ENCODE results near the gene STK11IP.

STK11IP gene

GRCh38 chr2:219661197-219661954, 63.7 kb downstream of the STK11IP start:
- Histone ChIP-seq H3K36me3 (ENCODE audit: insufficient read depth, low read length) (no peaks in the 10 kb centered on the region), H3K4me1 (ENCODE audit: insufficient read depth, low read length) (peaks cover 2% of the 10 kb centered on the region), H3K27me3 (ENCODE audit: insufficient read depth, low read length) (peaks cover 9% of the 10 kb centered on the region), H3K4me3 (ENCODE audit: low read length) (no peak overlapping the region), H3K9me3 (ENCODE audit: low read length) (peaks cover 2% of the 10 kb centered on the region), H2AFZ (ENCODE audit: low read depth, low read length) (no peak overlapping the region)

GRCh38 chr2:219661955-219662395, 64.3 kb downstream of the STK11IP start:
- H3K4me1 ChIP-seq (ENCODE audit: insufficient read depth, low read length) = peaks cover 2% of the 10 kb centered on the region
- no peaks in the 10 kb centered on the region for H3K36me3 ChIP-seq (ENCODE audit: insufficient read depth, low read length)
- H3K4me3 ChIP-seq (ENCODE audit: low read length) = no peak overlapping the region
- H3K27me3 ChIP-seq (ENCODE audit: insufficient read depth, low read length) = peaks cover 11% of the 10 kb centered on the region
- no peak overlapping the region for H2AFZ ChIP-seq (ENCODE audit: low read depth, low read length)
- peaks cover 2% of the 10 kb centered on the region for H3K9me3 ChIP-seq (ENCODE audit: low read length)

GRCh38 chr2:219662566-219662965, 64.9 kb downstream of the STK11IP start:
- H2AFZ ChIP-seq (ENCODE audit: low read depth, low read length) = no peak overlapping the region
- no peaks in the 10 kb centered on the region for H3K36me3 ChIP-seq (ENCODE audit: insufficient read depth, low read length)
- peaks cover 2% of the 10 kb centered on the region for H3K9me3 ChIP-seq (ENCODE audit: low read length)
- H3K4me1 ChIP-seq (ENCODE audit: insufficient read depth, low read length) = peaks cover 2% of the 10 kb centered on the region
- no peak overlapping the region for H3K4me3 ChIP-seq (ENCODE audit: low read length)
- H3K27me3 ChIP-seq (ENCODE audit: insufficient read depth, low read length) = peaks cover 11% of the 10 kb centered on the region

- Histone ChIP-seq H2AFZ (ENCODE audit: low read depth, low read length) (no peak overlapping the region), H3K36me3 (ENCODE audit: insufficient read depth, low read length) (no peaks in the 10 kb centered on the region), H3K4me3 (ENCODE audit: low read length) (no peak overlapping the region), H3K27me3 (ENCODE audit: insufficient read depth, low read length) (peaks cover 7% of the 10 kb centered on the region), H3K9me3 (ENCODE audit: low read length) (peaks cover 2% of the 10 kb centered on the region), H3K4me1 (ENCODE audit: insufficient read depth, low read length) (peaks cover 2% of the 10 kb centered on the region)
These were observed 65.6 kb downstream of the STK11IP start for GRCh38 chr2:219663116-219663762.

GRCh38 chr2:219664041-219664440, 66.4 kb downstream of the STK11IP start:
- Histone ChIP-seq H3K27me3 (ENCODE audit: insufficient read depth, low read length) (peaks cover 7% of the 10 kb centered on the region), H3K36me3 (ENCODE audit: insufficient read depth, low read length) (no peaks in the 10 kb centered on the region), H3K9me3 (ENCODE audit: low read length) (peaks cover 2% of the 10 kb centered on the region), H3K4me1 (ENCODE audit: insufficient read depth, low read length) (peaks cover 2% of the 10 kb centered on the region), H3K4me3 (ENCODE audit: low read length) (no peak overlapping the region), H2AFZ (ENCODE audit: low read depth, low read length) (no peak overlapping the region)

GRCh38 chr2:219664944-219665343, 67.3 kb downstream of the STK11IP start:
- H3K4me1 ChIP-seq (ENCODE audit: insufficient read depth, low read length) = peaks cover 2% of the 10 kb centered on the region
- H3K27me3 ChIP-seq (ENCODE audit: insufficient read depth, low read length) = peaks cover 2% of the 10 kb centered on the region
- H3K9me3 ChIP-seq (ENCODE audit: low read length) = peaks cover 2% of the 10 kb centered on the region
- no peaks in the 10 kb centered on the region for H3K36me3 ChIP-seq (ENCODE audit: insufficient read depth, low read length)
- no peak overlapping the region for H2AFZ ChIP-seq (ENCODE audit: low read depth, low read length)
- H3K4me3 ChIP-seq (ENCODE audit: low read length) = no peak overlapping the region

- Histone ChIP-seq H3K9me3 (ENCODE audit: low read length) (peaks cover 2% of the 10 kb centered on the region), H3K27me3 (ENCODE audit: insufficient read depth, low read length) (peaks cover 2% of the 10 kb centered on the region), H3K4me1 (ENCODE audit: insufficient read depth, low read length) (peaks cover 8% of the 10 kb centered on the region), H3K4me3 (ENCODE audit: low read length) (no peak overlapping the region), H3K36me3 (ENCODE audit: insufficient read depth, low read length) (no peaks in the 10 kb centered on the region), H2AFZ (ENCODE audit: low read depth, low read length) (no peak overlapping the region)
These were observed 68.3 kb downstream of the STK11IP start for GRCh38 chr2:219665926-219666325.
